ENCODE data around the gene GIPC1.

GIPC1 gene

DNA sequence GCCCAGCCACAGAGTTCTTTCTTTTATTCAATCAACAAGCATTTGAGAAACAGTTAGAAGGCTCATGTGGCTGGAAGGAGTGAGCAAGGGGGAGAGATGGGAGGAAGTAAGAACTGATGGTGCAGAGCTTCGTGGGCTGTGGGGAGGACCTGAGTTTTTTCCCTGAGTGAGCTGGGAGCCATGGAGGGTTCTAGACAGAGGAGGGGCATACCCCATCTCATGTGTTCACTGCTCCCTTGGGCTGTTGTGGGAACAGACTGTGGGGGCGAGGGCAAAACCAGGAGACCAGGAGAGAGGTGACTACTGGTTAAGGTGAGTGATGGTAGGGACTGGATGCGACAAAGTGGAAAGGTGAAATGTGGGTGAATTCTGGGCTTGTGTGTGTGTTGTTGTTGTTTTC lies 65.2 kb downstream of the GIPC1 start:
- TF ChIP-seq JUND (IDR thresholded peaks at IDR 0.05; ENCODE audit: low read depth) = no peak
- in situ Hi-C loops (cut with HindIII; ENCODE audit: low pct_unique_long_range_greater_than_20kb, low sequenced_read_pairs) = no loop called here
- DNase-seq (ENCODE audit: low read depth in 1 of 2, low spot score in 1 of 2) = no peak

- DNase-seq (ENCODE audit: low read depth in 1 of 2, low spot score in 1 of 2) = no peak
- TF ChIP-seq JUND (IDR thresholded peaks at IDR 0.05; ENCODE audit: low read depth) = no peak
- in situ Hi-C loops (cut with HindIII; ENCODE audit: low pct_unique_long_range_greater_than_20kb, low sequenced_read_pairs) = no loop called here
Observed at GRCh38 chr19:14428882-14429416, 67.0 kb downstream of the GIPC1 start.
